ENCODE data around the gene TRAPPC12. TPM values are rescaled to one million over a fixed set of nuclear protein-coding genes. Genes with fewer than 3 reads are reported as not detected.

TRAPPC12 gene
- total RNA-seq, 1 experiment from 2014 or later: 86.2 TPM

GRCh38 chr2:3421580-3421979 lies 42.1 kb downstream of the TRAPPC12 start:
- Histone ChIP-seq H3K36me3 (ENCODE audit: low read depth, low read length) (peaks cover 42% of the 10 kb centered on the region), H2AFZ (ENCODE audit: low read length) (no peak overlapping the region), H3K4me1 (ENCODE audit: insufficient read depth, low read length) (no peaks in the 10 kb centered on the region), H3K4me3 (ENCODE audit: low read length) (no peak overlapping the region), H3K79me2 (ENCODE audit: low read length) (no peaks in the 10 kb centered on the region), H3K4me2 (ENCODE audit: low read length) (no peak overlapping the region), H4K20me1 (ENCODE audit: low read length) (no peaks in the 10 kb centered on the region), H3K27me3 (ENCODE audit: low read length) (no peaks in the 10 kb centered on the region), H3K9me2 (replicated peaks; ENCODE audit: low read length) (no peaks in the 10 kb centered on the region), H3F3A (ENCODE audit: low read length, unreplicated experiment) (no peaks in the 10 kb centered on the region), H3K9me3 (ENCODE audit: low read length) (no peaks in the 10 kb centered on the region), H3K27ac (ENCODE audit: low read length) (no peak overlapping the region), H3K9ac (ENCODE audit: low read length) (no peak overlapping the region)
- POLR2A ChIA-PET (ENCODE audit: unreplicated experiment): no interaction called here
- intact Hi-C loops (cut with micrococcal nuclease): no loop called here
- no peak for DNase-seq
- TF ChIP-seq EZH2phosphoT487 (IDR thresholded peaks at IDR 0.05; ENCODE audit: borderline replicate concordance, low read length): no peak
- no peak for TF ChIP-seq EZH2 (IDR thresholded peaks at IDR 0.05; ENCODE audit: low read length, unreplicated experiment)
- TF ChIP-seq CTCF (conservative IDR thresholded peaks at IDR 0.05; ENCODE audit: low read depth, low read length): no peak
- no TSS peak for BruUV-seq (replicated peaks)
- ATAC-seq: no peak
- CTCF ChIA-PET: no interaction called here

GRCh38 chr2:3422161-3422779 lies 42.8 kb downstream of the TRAPPC12 start:
- ChIA-PET CTCF (no interaction called here), POLR2A (ENCODE audit: unreplicated experiment) (no interaction called here)
- no peak for ATAC-seq

More at GRCh38 chr2:3422161-3422779, 42.8 kb downstream of the TRAPPC12 start:
- Histone ChIP-seq H2AFZ (ENCODE audit: low read length) (no peak overlapping the region), H3K4me2 (ENCODE audit: low read length) (no peak overlapping the region), H3K27ac (ENCODE audit: low read length) (no peak overlapping the region), H3K9ac (ENCODE audit: low read length) (no peak overlapping the region), H3K27me3 (ENCODE audit: low read length) (no peaks in the 10 kb centered on the region), H3K4me3 (ENCODE audit: low read length) (no peak overlapping the region), H3K9me3 (ENCODE audit: low read length) (no peaks in the 10 kb centered on the region), H3K9me2 (replicated peaks; ENCODE audit: low read length) (no peaks in the 10 kb centered on the region), H3K4me1 (ENCODE audit: insufficient read depth, low read length) (no peaks in the 10 kb centered on the region), H3F3A (ENCODE audit: low read length, unreplicated experiment) (no peaks in the 10 kb centered on the region), H3K79me2 (ENCODE audit: low read length) (no peaks in the 10 kb centered on the region), H4K20me1 (ENCODE audit: low read length) (no peaks in the 10 kb centered on the region), H3K36me3 (ENCODE audit: low read depth, low read length) (peaks cover 43% of the 10 kb centered on the region)
- no TSS peak for BruUV-seq (replicated peaks)
- intact Hi-C loops (cut with micrococcal nuclease): no loop called here
- TF ChIP-seq EZH2 (IDR thresholded peaks at IDR 0.05; ENCODE audit: low read length, unreplicated experiment): no peak
- no peak for TF ChIP-seq EZH2phosphoT487 (IDR thresholded peaks at IDR 0.05; ENCODE audit: borderline replicate concordance, low read length)
- no peak for TF ChIP-seq CTCF (conservative IDR thresholded peaks at IDR 0.05; ENCODE audit: low read depth, low read length)
- DNase-seq: no peak

Data from PC-3 (cell line).